Measurements from ENCODE around the gene MMP19. TPM values are rescaled to one million over a fixed set of nuclear protein-coding genes. Genes with fewer than 3 reads are reported as not detected.

The MMP19 gene
- total RNA-seq, 1 donor from 2014 or later: not detected

DNA sequence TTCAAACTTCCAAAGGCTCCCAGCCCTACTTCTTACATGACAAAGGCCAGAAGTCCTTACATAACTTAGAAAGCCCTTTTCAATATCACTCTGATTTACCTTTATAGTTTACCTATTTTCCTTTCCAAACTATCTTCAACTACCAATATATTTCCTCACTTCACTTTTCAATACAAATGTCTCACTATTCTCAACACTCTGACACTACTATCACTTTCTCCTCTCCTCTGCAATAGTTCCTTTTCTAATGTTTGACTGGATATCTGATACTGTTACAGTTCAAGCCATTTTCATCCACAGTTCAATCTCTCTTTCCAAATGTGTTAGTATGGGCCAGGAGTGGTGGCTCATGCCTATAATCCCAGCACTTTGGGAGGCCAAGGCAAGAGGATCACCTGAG, 28.5 kb downstream of the MMP19 start:
- peaks cover 11% of the 10 kb centered on the region for H3K4me1 Mint-ChIP-seq (ENCODE audit: low read depth, unreplicated experiment)
- no peaks in the 10 kb centered on the region for H3K27me3 Mint-ChIP-seq (ENCODE audit: unreplicated experiment)
- H3K4me3 Mint-ChIP-seq (ENCODE audit: unreplicated experiment): peak overlapping the region; percentile 26
- TF ChIP-seq CTCF (IDR thresholded peaks at IDR 0.05; ENCODE audit: partially characterized antibody, unreplicated experiment): no peak
- DNase-seq: no peak
- peaks cover 2% of the 10 kb centered on the region for H3K9me3 Mint-ChIP-seq (ENCODE audit: unreplicated experiment)
- H3K27ac Mint-ChIP-seq (ENCODE audit: unreplicated experiment): no peak overlapping the region
- no peaks in the 10 kb centered on the region for H3K36me3 Mint-ChIP-seq (ENCODE audit: unreplicated experiment)

- Mint-ChIP-seq H3K9me3 (ENCODE audit: unreplicated experiment) (peaks cover 2% of the 10 kb centered on the region), H3K4me1 (ENCODE audit: low read depth, unreplicated experiment) (peaks cover 6% of the 10 kb centered on the region), H3K27me3 (ENCODE audit: unreplicated experiment) (no peaks in the 10 kb centered on the region), H3K4me3 (ENCODE audit: unreplicated experiment) (no peak overlapping the region), H3K27ac (ENCODE audit: unreplicated experiment) (no peak overlapping the region), H3K36me3 (ENCODE audit: unreplicated experiment) (no peaks in the 10 kb centered on the region)
- no peak for DNase-seq
- no peak for TF ChIP-seq CTCF (IDR thresholded peaks at IDR 0.05; ENCODE audit: partially characterized antibody, unreplicated experiment)
Measured at GRCh38 chr12:55812088-55812487, 30.6 kb downstream of the MMP19 start.

DNA sequence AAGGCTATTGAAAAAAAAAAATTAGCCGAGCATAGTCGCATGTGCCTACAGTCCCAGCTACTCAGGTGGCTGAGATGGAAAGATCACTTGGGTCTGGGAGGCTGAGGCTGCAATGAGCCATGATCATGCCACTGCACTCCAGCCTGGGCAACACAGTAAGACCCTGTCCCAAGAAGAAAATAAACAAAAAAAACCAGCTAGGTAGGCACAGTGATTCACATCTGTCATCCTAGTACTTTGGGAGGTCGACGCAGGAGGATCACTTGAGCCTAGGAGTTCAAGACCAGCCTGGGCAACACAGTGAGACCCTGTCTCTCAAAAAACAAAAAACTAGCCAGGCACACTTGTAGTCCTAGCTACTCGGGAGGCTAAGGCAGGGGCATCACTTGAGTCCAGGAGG, 33.5 kb downstream of the MMP19 start:
- Mint-ChIP-seq H3K27ac (ENCODE audit: unreplicated experiment) (no peak overlapping the region), H3K36me3 (ENCODE audit: unreplicated experiment) (no peaks in the 10 kb centered on the region), H3K9me3 (ENCODE audit: unreplicated experiment) (peaks cover 3% of the 10 kb centered on the region), H3K27me3 (ENCODE audit: unreplicated experiment) (no peaks in the 10 kb centered on the region), H3K4me1 (ENCODE audit: low read depth, unreplicated experiment) (peaks cover 4% of the 10 kb centered on the region), H3K4me3 (ENCODE audit: unreplicated experiment) (no peak overlapping the region)
- TF ChIP-seq CTCF (IDR thresholded peaks at IDR 0.05; ENCODE audit: partially characterized antibody, unreplicated experiment): no peak
- no peak for DNase-seq

- H3K36me3 Mint-ChIP-seq (ENCODE audit: unreplicated experiment): no peaks in the 10 kb centered on the region
- H3K27me3 Mint-ChIP-seq (ENCODE audit: unreplicated experiment): no peaks in the 10 kb centered on the region
- H3K4me1 Mint-ChIP-seq (ENCODE audit: low read depth, unreplicated experiment): no peaks in the 10 kb centered on the region
- no peak for DNase-seq
- no peak for TF ChIP-seq CTCF (IDR thresholded peaks at IDR 0.05; ENCODE audit: partially characterized antibody, unreplicated experiment)
- no peak overlapping the region for H3K4me3 Mint-ChIP-seq (ENCODE audit: unreplicated experiment)
- H3K9me3 Mint-ChIP-seq (ENCODE audit: unreplicated experiment): peaks cover 2% of the 10 kb centered on the region
- H3K27ac Mint-ChIP-seq (ENCODE audit: unreplicated experiment): no peak overlapping the region
Measured at GRCh38 chr12:55806982-55807381, 35.8 kb downstream of the MMP19 start.

- Mint-ChIP-seq H3K27ac (ENCODE audit: unreplicated experiment) (no peak overlapping the region), H3K4me1 (ENCODE audit: low read depth, unreplicated experiment) (peaks cover 2% of the 10 kb centered on the region), H3K36me3 (ENCODE audit: unreplicated experiment) (no peaks in the 10 kb centered on the region), H3K4me3 (ENCODE audit: unreplicated experiment) (no peak overlapping the region), H3K27me3 (ENCODE audit: unreplicated experiment) (no peaks in the 10 kb centered on the region), H3K9me3 (ENCODE audit: unreplicated experiment) (no peaks in the 10 kb centered on the region)
- TF ChIP-seq CTCF (IDR thresholded peaks at IDR 0.05; ENCODE audit: partially characterized antibody, unreplicated experiment): no peak
- DNase-seq: no peak
Measured at GRCh38 chr12:55797550-55797949, 45.2 kb downstream of the MMP19 start.
